ENCODE measurements around the gene DGKD.

DNA sequence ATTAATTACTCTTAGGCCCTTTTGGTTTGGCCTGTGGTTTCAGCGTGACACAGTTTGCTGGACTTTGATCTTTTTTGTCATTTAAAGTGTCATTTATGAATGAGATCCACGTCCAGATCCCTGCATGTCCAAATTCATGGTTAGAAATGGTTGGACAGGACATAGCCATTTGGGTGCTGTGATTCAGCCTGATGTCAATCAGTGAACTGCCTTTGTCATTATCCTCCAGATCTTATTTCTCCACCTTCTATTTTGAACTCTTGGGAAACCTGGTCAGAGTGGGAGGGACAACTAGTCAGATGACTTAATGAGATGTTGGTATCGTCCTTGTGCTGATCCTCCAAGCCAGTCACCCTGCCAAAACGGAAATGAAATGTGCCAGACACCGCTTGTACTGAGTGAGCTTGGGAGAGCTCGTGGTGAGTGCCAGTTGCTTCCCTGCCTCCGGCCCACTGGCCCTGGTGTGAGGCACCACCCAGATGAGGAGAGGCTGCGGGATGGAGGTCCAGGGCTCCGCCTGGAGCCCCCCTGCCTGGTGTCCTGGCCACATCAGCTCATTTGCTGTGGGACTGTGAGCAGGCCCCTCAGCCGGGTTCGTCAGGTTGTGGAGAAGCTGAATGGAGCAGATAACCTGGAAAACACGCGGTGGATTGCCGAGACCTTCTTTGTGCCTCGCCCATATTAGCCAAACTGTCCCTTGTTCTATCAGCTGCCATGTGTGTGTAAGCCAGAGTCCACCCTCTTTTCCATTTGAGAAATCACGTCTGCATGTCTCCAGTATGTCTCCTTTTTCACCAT lies 70.1 kb downstream of the DGKD start:
- TF ChIP-seq, protein P1, sequence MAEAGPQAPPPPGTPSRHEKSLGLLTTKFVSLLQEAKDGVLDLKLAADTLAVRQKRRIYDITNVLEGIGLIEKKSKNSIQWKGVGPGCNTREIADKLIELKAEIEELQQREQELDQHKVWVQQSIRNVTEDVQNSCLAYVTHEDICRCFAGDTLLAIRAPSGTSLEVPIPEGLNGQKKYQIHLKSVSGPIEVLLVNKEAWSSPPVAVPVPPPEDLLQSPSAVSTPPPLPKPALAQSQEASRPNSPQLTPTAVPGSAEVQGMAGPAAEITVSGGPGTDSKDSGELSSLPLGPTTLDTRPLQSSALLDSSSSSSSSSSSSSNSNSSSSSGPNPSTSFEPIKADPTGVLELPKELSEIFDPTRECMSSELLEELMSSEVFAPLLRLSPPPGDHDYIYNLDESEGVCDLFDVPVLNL (CRISPR knock-in tag; IDR thresholded peaks at IDR 0.05; ENCODE audit: low read depth), result no peak
- TF ChIP-seq ZNF707 (CRISPR knock-in tag; conservative IDR thresholded peaks at IDR 0.05), result no peak
- TF ChIP-seq, protein P2, sequence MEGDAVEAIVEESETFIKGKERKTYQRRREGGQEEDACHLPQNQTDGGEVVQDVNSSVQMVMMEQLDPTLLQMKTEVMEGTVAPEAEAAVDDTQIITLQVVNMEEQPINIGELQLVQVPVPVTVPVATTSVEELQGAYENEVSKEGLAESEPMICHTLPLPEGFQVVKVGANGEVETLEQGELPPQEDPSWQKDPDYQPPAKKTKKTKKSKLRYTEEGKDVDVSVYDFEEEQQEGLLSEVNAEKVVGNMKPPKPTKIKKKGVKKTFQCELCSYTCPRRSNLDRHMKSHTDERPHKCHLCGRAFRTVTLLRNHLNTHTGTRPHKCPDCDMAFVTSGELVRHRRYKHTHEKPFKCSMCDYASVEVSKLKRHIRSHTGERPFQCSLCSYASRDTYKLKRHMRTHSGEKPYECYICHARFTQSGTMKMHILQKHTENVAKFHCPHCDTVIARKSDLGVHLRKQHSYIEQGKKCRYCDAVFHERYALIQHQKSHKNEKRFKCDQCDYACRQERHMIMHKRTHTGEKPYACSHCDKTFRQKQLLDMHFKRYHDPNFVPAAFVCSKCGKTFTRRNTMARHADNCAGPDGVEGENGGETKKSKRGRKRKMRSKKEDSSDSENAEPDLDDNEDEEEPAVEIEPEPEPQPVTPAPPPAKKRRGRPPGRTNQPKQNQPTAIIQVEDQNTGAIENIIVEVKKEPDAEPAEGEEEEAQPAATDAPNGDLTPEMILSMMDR (IDR thresholded peaks at IDR 0.05 in 2 of 3, conservative IDR thresholded peaks at IDR 0.05 in 1 of 3; ENCODE audit: insufficient read depth in 2 of 3, low read depth in 1 of 3, low read length in 3 of 3), result no peak
- TF ChIP-seq, protein P3, sequence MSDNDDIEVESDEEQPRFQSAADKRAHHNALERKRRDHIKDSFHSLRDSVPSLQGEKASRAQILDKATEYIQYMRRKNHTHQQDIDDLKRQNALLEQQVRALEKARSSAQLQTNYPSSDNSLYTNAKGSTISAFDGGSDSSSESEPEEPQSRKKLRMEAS (CRISPR knock-in tag; IDR thresholded peaks at IDR 0.05), result no peak
- TF ChIP-seq, protein P4, sequence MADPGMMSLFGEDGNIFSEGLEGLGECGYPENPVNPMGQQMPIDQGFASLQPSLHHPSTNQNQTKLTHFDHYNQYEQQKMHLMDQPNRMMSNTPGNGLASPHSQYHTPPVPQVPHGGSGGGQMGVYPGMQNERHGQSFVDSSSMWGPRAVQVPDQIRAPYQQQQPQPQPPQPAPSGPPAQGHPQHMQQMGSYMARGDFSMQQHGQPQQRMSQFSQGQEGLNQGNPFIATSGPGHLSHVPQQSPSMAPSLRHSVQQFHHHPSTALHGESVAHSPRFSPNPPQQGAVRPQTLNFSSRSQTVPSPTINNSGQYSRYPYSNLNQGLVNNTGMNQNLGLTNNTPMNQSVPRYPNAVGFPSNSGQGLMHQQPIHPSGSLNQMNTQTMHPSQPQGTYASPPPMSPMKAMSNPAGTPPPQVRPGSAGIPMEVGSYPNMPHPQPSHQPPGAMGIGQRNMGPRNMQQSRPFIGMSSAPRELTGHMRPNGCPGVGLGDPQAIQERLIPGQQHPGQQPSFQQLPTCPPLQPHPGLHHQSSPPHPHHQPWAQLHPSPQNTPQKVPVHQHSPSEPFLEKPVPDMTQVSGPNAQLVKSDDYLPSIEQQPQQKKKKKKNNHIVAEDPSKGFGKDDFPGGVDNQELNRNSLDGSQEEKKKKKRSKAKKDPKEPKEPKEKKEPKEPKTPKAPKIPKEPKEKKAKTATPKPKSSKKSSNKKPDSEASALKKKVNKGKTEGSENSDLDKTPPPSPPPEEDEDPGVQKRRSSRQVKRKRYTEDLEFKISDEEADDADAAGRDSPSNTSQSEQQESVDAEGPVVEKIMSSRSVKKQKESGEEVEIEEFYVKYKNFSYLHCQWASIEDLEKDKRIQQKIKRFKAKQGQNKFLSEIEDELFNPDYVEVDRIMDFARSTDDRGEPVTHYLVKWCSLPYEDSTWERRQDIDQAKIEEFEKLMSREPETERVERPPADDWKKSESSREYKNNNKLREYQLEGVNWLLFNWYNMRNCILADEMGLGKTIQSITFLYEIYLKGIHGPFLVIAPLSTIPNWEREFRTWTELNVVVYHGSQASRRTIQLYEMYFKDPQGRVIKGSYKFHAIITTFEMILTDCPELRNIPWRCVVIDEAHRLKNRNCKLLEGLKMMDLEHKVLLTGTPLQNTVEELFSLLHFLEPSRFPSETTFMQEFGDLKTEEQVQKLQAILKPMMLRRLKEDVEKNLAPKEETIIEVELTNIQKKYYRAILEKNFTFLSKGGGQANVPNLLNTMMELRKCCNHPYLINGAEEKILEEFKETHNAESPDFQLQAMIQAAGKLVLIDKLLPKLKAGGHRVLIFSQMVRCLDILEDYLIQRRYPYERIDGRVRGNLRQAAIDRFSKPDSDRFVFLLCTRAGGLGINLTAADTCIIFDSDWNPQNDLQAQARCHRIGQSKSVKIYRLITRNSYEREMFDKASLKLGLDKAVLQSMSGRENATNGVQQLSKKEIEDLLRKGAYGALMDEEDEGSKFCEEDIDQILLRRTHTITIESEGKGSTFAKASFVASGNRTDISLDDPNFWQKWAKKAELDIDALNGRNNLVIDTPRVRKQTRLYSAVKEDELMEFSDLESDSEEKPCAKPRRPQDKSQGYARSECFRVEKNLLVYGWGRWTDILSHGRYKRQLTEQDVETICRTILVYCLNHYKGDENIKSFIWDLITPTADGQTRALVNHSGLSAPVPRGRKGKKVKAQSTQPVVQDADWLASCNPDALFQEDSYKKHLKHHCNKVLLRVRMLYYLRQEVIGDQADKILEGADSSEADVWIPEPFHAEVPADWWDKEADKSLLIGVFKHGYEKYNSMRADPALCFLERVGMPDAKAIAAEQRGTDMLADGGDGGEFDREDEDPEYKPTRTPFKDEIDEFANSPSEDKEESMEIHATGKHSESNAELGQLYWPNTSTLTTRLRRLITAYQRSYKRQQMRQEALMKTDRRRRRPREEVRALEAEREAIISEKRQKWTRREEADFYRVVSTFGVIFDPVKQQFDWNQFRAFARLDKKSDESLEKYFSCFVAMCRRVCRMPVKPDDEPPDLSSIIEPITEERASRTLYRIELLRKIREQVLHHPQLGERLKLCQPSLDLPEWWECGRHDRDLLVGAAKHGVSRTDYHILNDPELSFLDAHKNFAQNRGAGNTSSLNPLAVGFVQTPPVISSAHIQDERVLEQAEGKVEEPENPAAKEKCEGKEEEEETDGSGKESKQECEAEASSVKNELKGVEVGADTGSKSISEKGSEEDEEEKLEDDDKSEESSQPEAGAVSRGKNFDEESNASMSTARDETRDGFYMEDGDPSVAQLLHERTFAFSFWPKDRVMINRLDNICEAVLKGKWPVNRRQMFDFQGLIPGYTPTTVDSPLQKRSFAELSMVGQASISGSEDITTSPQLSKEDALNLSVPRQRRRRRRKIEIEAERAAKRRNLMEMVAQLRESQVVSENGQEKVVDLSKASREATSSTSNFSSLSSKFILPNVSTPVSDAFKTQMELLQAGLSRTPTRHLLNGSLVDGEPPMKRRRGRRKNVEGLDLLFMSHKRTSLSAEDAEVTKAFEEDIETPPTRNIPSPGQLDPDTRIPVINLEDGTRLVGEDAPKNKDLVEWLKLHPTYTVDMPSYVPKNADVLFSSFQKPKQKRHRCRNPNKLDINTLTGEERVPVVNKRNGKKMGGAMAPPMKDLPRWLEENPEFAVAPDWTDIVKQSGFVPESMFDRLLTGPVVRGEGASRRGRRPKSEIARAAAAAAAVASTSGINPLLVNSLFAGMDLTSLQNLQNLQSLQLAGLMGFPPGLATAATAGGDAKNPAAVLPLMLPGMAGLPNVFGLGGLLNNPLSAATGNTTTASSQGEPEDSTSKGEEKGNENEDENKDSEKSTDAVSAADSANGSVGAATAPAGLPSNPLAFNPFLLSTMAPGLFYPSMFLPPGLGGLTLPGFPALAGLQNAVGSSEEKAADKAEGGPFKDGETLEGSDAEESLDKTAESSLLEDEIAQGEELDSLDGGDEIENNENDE (IDR thresholded peaks at IDR 0.05; ENCODE audit: low read depth, low read length), result no peak
- TF ChIP-seq SNRNP70 (optimal IDR thresholded peaks at IDR 0.05; ENCODE audit: low read depth, low read length), result no peak
- TF ChIP-seq ZBTB1 (CRISPR knock-in tag; IDR thresholded peaks at IDR 0.05; ENCODE audit: borderline replicate concordance, low read depth), result no peak
- no peak for TF ChIP-seq MEIS2 (IDR thresholded peaks at IDR 0.05; ENCODE audit: partially characterized antibody)
